Fibroblast of pulmonary artery (primary cell): ENCODE measurements around the gene OSBPL9.
A peak's percentile ranks its signal among the peaks of the same experiment; 100 is the strongest.

ENCODE experiments used
- DNase-seq: peaks from one replicate; pipeline ENCODE4 v3.0.0-alpha.2; 2010; ENCODE audit warnings: low read depth
- H3K4me3 ChIP-seq: replicated peaks from 2 replicates; pipeline ENCODE4 v1.5.1; 2011; ENCODE audit warnings: low read depth, mild to moderate bottlenecking, control low read depth, low read length, moderate library complexity
- TF ChIP-seq, protein P1 (sequence below): IDR thresholded peaks from 2 replicates; pipeline ENCODE4 v1.5.1; 2011; ENCODE audit warnings: mild to moderate bottlenecking, control low read depth, low read length, inconsistent platforms; ENCODE audit errors: missing control alignments

The OSBPL9 gene

DNA sequence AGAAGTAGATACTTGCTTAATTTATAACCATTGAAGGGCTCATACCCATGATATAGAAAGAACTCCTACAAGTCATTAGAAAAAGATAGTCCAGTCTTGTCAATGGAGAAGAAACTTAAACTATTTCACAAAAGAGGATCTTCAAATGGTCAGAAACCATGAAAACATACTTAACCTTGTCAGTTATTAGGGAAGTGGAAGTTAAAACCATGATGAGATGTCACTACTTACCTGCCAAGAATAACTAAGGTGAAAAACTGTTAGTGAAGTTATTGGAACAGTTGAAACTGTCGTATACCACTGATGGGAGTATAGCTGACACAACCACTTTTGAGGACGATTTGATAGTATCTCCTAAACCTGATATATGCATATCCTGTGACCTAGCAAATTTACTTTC lies 46.8 kb downstream of the OSBPL9 start:
- TF ChIP-seq, protein P1, sequence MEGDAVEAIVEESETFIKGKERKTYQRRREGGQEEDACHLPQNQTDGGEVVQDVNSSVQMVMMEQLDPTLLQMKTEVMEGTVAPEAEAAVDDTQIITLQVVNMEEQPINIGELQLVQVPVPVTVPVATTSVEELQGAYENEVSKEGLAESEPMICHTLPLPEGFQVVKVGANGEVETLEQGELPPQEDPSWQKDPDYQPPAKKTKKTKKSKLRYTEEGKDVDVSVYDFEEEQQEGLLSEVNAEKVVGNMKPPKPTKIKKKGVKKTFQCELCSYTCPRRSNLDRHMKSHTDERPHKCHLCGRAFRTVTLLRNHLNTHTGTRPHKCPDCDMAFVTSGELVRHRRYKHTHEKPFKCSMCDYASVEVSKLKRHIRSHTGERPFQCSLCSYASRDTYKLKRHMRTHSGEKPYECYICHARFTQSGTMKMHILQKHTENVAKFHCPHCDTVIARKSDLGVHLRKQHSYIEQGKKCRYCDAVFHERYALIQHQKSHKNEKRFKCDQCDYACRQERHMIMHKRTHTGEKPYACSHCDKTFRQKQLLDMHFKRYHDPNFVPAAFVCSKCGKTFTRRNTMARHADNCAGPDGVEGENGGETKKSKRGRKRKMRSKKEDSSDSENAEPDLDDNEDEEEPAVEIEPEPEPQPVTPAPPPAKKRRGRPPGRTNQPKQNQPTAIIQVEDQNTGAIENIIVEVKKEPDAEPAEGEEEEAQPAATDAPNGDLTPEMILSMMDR, result no peak
- no peak for DNase-seq
- H3K4me3 ChIP-seq, result no peak overlapping the region

DNA sequence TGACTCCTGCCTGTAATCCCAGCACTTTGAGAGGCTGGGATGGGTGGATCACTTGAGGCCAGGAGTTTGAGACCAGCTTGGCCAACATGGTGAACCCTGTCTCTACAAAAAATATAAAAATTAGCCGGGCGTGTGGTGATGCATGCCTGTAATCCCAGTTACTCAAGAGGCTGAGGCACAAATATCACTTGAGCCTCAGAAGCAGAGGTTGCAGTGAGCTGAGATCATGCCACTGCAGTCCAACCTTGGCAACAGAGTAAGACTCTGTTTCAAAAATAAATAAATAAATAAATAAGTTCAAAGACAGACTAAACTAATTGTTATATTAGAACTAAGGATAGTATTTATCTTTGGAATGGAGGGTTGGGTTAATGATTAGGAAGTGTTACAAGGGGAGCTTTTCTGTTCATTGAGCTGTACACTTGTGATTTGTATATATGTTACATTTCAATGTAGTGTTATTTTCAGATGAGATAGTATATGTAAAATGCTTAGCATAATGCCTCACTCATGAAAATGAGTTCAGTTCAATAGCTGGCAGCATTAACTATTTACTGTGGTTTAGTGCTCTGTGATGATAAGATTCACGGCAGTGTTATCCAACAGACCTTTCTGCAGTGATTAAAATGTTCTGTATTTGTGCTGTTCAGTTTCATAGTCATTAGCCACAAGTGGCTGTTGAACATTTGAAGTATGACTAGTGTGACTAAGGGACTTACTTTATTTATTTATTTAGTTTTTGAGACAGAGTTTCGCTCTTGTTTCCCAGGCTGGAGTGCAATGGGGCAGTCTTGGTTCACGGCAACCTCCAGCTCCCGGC lies 47.7 kb downstream of the OSBPL9 start:
- TF ChIP-seq, protein P1, result no peak
- H3K4me3 ChIP-seq, result no peak overlapping the region
- DNase-seq, result peak; percentile 25

DNA sequence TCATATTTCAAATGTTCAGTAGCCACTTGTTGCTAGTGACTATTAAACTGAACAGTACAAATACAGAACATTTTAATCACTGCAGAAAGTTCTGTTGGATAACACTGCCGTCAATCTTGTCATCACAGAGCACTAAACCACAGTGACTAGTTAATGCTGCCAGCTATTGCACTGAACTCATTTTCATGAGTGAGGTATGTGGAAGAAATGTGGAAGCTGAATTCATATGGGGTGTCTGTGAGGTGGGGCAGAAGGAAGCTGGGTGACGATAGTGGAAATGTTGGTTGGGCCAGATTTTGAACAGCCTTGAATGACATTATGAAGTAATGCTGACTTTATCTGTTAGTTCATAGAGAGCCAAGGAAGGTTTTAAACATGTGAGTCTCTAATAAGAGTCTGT lies 49.6 kb downstream of the OSBPL9 start:
- peak; percentile 79 for DNase-seq
- H3K4me3 ChIP-seq, result no peak overlapping the region
- TF ChIP-seq, protein P1, result no peak

- TF ChIP-seq, protein P1, result no peak
- no peak overlapping the region for H3K4me3 ChIP-seq
- no peak for DNase-seq
Measured at GRCh38 chr1:51667561-51667960, 50.7 kb downstream of the OSBPL9 start.

DNA sequence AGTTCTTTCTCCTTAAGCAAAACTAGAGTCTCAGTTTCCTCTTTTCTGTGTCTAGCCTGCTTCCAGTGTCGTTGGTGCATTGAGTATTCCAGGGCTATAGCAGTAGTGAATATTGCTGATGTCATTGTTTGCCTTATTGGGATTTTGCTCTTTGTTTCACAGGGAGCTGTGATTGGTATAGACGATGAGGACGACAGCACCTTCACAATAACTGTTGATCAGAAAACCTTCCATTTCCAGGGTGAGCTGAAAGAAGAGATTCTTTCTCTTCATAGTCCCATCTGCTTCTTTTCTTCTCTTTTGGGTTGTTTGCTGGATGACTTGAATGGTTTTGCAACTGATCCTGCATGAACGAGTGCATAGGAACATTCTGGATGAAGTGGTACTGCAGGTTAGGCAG lies 52.4 kb downstream of the OSBPL9 start:
- H3K4me3 ChIP-seq, result no peak overlapping the region
- TF ChIP-seq, protein P1, result no peak
- DNase-seq, result no peak

DNA sequence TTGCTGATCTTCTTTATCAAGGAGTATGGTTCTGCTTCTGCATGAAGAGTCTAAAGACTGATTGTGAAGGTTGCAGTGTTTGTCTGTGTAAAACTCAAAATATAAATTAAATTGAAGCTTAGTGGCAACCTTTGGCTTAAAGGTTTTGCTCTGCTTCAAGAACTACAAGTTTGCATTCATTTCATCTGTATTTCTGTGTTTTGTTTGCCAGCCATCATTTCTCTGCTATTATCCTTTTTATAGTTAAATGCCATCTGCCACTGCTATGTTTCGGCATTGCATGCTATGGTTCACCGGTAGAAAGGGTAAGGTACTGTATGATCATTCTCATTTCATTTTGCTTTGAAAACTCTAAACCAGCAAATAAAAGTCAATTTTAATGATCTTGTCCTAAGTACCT lies 52.9 kb downstream of the OSBPL9 start:
- no peak for DNase-seq
- TF ChIP-seq, protein P1, result no peak

More for the DNA sequence above, 52.9 kb downstream of the OSBPL9 start:
- no peak overlapping the region for H3K4me3 ChIP-seq
